WTC11 (cell line): ENCODE results near the gene ZCCHC9. TPM values are rescaled to one million over a fixed set of nuclear protein-coding genes. Genes with fewer than 3 reads are reported as not detected.

ENCODE experiments used
- ATAC-seq: fragments of 200-7000 bp; cut with Tn5 transposase; 2 replicates; pipeline ENCODE4 v1.10.0; 2021; ENCODE audit warnings: mild to moderate bottlenecking, moderate library complexity
- CTCF ChIA-PET: fragments of 300-600 bp; sonication (Branson Sonifier 250); formaldehyde crosslinking; loops from one replicate; lab custom pipeline; 2021; ENCODE audit warnings: antibody characterized with exemption; lab: Charles Lee
- POLR2A ChIA-PET: fragments of 350-600 bp; sonication (Branson Sonifier 250); formaldehyde crosslinking; loops from one replicate; lab custom pipeline; 2021; ENCODE audit warnings: antibody characterized with exemption; lab: Charles Lee
- DNase-seq: peaks from one replicate; pipeline ENCODE4 v3.0.0; 2021; ENCODE audit warnings: low spot score
- H3K27ac Mint-ChIP-seq: 2 replicates; pipeline ENCODE4 v1.8.0; 2021; ENCODE audit warnings: mixed read lengths
- H3K27me3 Mint-ChIP-seq: 2 replicates; pipeline ENCODE4 v1.8.0; 2021; ENCODE audit warnings: low read depth, mild to moderate bottlenecking, moderate library complexity, mixed read lengths
- H3K36me3 Mint-ChIP-seq: 2 replicates; pipeline ENCODE4 v1.8.0; 2021; ENCODE audit warnings: mixed read lengths
- H3K4me1 Mint-ChIP-seq: 2 replicates; pipeline ENCODE4 v1.8.0; 2022; ENCODE audit warnings: mixed read lengths
- H3K4me3 Mint-ChIP-seq: 2 replicates; pipeline ENCODE4 v1.8.0; 2021; ENCODE audit warnings: mild to moderate bottlenecking, moderate library complexity, mixed read lengths
- H3K9me3 Mint-ChIP-seq: 2 replicates; pipeline ENCODE4 v1.8.0; 2021; ENCODE audit warnings: mixed read lengths
- ESRRA ChIP-seq: sonication (generic); formaldehyde crosslinking; IDR thresholded peaks from 2 replicates; pipeline ENCODE4 v1.8.1; 2022; ENCODE audit warnings: mild to moderate bottlenecking, missing genetic modification reagents, borderline replicate concordance
- GRHL2 ChIP-seq: fragments of 250-450 bp; sonication (Bioruptor Pico); IDR thresholded peaks from 2 replicates; pipeline ENCODE4 v1.8.0; 2022; ENCODE audit warnings: mild to moderate bottlenecking, moderate library complexity; ENCODE audit not compliant: insufficient replicate concordance, severe bottlenecking
- JUN ChIP-seq: sonication (generic); formaldehyde crosslinking; IDR thresholded peaks from 2 replicates; pipeline ENCODE4 v1.8.0; 2023; ENCODE audit warnings: mild to moderate bottlenecking, missing genetic modification reagents
- MXD4 ChIP-seq: fragments of 250-450 bp; sonication (Bioruptor Pico); IDR thresholded peaks from 2 replicates; pipeline ENCODE4 v1.8.0; 2021; ENCODE audit warnings: mild to moderate bottlenecking, moderate library complexity, borderline replicate concordance
- OVOL2 ChIP-seq: fragments of 250-450 bp; sonication (Bioruptor Pico); IDR thresholded peaks from 2 replicates; pipeline ENCODE4 v1.9.0; 2021; ENCODE audit warnings: mild to moderate bottlenecking, borderline replicate concordance
- SP1 ChIP-seq: sonication (generic); formaldehyde crosslinking; conservative IDR thresholded peaks from 2 replicates; pipeline ENCODE4 v1.8.1; 2022; ENCODE audit warnings: missing genetic modification reagents
- ZNF138 ChIP-seq: sonication (generic); formaldehyde crosslinking; conservative IDR thresholded peaks from 2 replicates; pipeline ENCODE4 v1.8.1; 2022; ENCODE audit warnings: mild to moderate bottlenecking, moderate library complexity, missing genetic modification reagents
- ZNF317 ChIP-seq: sonication (generic); formaldehyde crosslinking; IDR thresholded peaks from 2 replicates; pipeline ENCODE4 v1.8.1; 2023; ENCODE audit warnings: low read depth, mild to moderate bottlenecking, moderate library complexity, missing genetic modification reagents, borderline replicate concordance
- ZNF416 ChIP-seq: fragments of 250-450 bp; sonication (Bioruptor Pico); IDR thresholded peaks from 2 replicates; pipeline ENCODE4 v1.9.0; 2021; ENCODE audit warnings: mild to moderate bottlenecking, inconsistent platforms
- total RNA-seq: library from RNA; stranded (reverse); gene quantifications from 3 replicates; pipeline ENCODE4 v1.2.3, GENCODE V29; 2021
- TF ChIP-seq, protein P1 (sequence below): fragments of 250-450 bp; sonication (Bioruptor Pico); IDR thresholded peaks from 2 replicates; pipeline ENCODE4 v2.1.2; 2022; ENCODE audit warnings: mild to moderate bottlenecking, moderate library complexity
- TF ChIP-seq, protein P2 (sequence below): fragments of 250-450 bp; sonication (Bioruptor Pico); conservative IDR thresholded peaks from 2 replicates; pipeline ENCODE4 v1.9.0; 2021; ENCODE audit warnings: mild to moderate bottlenecking
- TF ChIP-seq, protein P3 (sequence below): fragments of 200-600 bp; IDR thresholded peaks from 2 replicates; pipeline ENCODE4 v1.8.0; 2022; ENCODE audit warnings: antibody characterized with exemption
- TF ChIP-seq, protein P4 (sequence below): sonication (generic); formaldehyde crosslinking; IDR thresholded peaks from 2 replicates; pipeline ENCODE4 v1.8.0; 2022; ENCODE audit warnings: mild to moderate bottlenecking, missing genetic modification reagents
- TF ChIP-seq, protein P5 (sequence below): sonication (generic); formaldehyde crosslinking; IDR thresholded peaks from 2 replicates; pipeline ENCODE4 v1.8.1; 2022; ENCODE audit warnings: mild to moderate bottlenecking, missing genetic modification reagents, moderate library complexity, borderline replicate concordance
- TF ChIP-seq, protein P6 (sequence below): sonication (generic); formaldehyde crosslinking; IDR thresholded peaks from 2 replicates; pipeline ENCODE4 v1.8.1; 2023; ENCODE audit warnings: mild to moderate bottlenecking, moderate library complexity, missing genetic modification reagents

Gene ZCCHC9
- total RNA-seq, 1 experiment from 2014 or later: 30.8 TPM

DNA sequence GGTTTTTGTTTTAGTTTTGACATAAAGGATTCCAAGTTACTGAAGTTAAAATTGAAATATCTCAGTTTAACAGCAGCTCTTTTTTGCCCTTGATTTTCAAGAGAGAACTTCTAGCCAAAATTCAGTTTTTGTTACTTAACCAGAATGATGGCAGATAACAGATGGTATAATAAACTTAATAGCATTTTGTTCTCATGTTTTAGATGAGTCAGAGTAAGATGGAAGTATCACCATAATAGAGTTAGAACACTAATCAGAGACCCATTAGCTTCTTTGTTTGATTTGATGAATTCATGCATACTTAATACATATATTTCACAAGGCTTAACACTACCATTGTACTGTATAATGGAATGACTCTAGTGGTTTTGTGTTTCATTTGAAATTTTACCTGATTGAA lies 11.9 kb downstream of the ZCCHC9 start:
- DNase-seq (no peak), ATAC-seq (no peak)
- POLR2A ChIA-PET: no interaction called here
- Mint-ChIP-seq H3K27ac (no peak overlapping the region), H3K27me3 (no peaks in the 10 kb centered on the region), H3K36me3 (peaks cover 10% of the 10 kb centered on the region; the same call in 1 of the 2 replicates), H3K4me3 (no peak overlapping the region), H3K4me1 (peaks cover 12% of the 10 kb centered on the region), H3K9me3 (no peaks in the 10 kb centered on the region)
- CTCF ChIA-PET: no interaction called here
- TF ChIP-seq ZNF317 (CRISPR knock-in tag) (no peak), ZNF416 (CRISPR knock-in tag) (no peak), ZNF138 (no peak)

DNA sequence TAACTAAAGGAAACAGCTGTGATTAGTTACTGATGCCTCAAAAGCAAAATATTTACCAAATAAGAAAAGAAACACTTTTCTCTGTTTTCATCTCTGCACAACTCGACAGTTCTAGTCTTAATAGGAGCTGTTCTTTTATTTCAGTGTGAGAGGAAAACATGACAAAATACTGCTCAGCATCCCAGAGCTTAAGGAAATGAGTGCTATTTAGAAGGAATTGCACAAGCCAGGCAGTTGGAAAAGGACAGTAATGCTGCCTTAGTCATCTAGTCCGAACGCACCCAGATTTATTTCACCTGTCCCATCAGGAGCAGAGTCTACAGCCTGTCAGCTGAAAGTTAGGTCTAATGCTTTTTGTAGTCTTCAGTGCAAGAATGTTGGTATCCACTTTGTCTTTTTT lies 12.3 kb downstream of the ZCCHC9 start:
- Mint-ChIP-seq H3K27ac (no peak overlapping the region), H3K36me3 (peaks cover 10% of the 10 kb centered on the region; the same call in 1 of the 2 replicates), H3K4me3 (no peak overlapping the region), H3K4me1 (peaks cover 12% of the 10 kb centered on the region), H3K9me3 (no peaks in the 10 kb centered on the region), H3K27me3 (no peaks in the 10 kb centered on the region)
- ChIA-PET POLR2A (no interaction called here), CTCF (interaction anchor here (1.9 kb wide), 1 partner anchor 14 kb away, joined by 10 read pairs; no protein-coding TSS in a partner anchor)
- no peak for ATAC-seq
- DNase-seq: no peak
- TF ChIP-seq, protein P1, sequence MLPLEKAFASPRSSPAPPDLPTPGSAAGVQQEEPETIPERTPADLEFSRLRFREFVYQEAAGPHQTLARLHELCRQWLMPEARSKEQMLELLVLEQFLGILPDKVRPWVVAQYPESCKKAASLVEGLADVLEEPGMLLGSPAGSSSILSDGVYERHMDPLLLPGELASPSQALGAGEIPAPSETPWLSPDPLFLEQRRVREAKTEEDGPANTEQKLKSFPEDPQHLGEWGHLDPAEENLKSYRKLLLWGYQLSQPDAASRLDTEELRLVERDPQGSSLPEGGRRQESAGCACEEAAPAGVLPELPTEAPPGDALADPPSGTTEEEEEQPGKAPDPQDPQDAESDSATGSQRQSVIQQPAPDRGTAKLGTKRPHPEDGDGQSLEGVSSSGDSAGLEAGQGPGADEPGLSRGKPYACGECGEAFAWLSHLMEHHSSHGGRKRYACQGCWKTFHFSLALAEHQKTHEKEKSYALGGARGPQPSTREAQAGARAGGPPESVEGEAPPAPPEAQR (CRISPR knock-in tag): no peak
- TF ChIP-seq, protein P2, sequence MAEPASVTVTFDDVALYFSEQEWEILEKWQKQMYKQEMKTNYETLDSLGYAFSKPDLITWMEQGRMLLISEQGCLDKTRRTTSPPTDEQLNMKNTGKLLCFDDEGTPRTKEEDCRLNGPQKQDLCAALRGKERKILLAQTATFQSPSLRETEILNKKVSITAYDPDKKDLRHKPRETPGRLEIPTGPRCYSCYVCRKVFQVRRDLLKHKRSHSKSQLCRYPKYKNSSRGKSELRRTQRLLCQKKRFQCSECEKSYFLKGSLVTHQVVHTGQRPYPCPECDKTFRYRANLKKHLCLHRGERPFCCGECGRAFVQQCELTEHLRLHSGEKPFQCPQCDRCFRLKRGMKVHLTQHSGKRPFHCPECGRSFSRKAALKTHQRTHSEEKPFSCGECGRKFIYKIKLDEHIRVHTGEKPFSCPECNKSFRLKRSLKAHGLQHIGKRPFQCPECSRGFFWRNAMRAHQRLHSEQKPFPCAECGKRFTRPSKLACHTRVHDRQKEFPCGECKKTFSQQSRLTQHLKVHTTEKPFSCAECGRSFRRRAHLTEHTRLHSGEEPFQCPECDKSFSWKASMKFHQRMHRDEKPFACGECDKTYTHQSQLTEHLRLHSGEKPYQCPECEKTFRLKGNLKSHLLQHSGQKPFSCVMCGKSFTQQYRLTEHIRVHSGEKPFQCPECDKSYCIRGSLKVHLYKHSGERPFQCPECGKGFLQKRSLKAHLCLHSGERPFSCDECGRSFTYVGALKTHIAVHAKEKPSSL (CRISPR knock-in tag): no peak
- no peak for TF ChIP-seq OVOL2
- TF ChIP-seq SP1 (CRISPR knock-in tag): no peak
- TF ChIP-seq, protein P3, sequence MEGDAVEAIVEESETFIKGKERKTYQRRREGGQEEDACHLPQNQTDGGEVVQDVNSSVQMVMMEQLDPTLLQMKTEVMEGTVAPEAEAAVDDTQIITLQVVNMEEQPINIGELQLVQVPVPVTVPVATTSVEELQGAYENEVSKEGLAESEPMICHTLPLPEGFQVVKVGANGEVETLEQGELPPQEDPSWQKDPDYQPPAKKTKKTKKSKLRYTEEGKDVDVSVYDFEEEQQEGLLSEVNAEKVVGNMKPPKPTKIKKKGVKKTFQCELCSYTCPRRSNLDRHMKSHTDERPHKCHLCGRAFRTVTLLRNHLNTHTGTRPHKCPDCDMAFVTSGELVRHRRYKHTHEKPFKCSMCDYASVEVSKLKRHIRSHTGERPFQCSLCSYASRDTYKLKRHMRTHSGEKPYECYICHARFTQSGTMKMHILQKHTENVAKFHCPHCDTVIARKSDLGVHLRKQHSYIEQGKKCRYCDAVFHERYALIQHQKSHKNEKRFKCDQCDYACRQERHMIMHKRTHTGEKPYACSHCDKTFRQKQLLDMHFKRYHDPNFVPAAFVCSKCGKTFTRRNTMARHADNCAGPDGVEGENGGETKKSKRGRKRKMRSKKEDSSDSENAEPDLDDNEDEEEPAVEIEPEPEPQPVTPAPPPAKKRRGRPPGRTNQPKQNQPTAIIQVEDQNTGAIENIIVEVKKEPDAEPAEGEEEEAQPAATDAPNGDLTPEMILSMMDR: no peak
- TF ChIP-seq GRHL2 (CRISPR knock-in tag): no peak
- no peak for TF ChIP-seq JUN (CRISPR knock-in tag)
- TF ChIP-seq, protein P4, sequence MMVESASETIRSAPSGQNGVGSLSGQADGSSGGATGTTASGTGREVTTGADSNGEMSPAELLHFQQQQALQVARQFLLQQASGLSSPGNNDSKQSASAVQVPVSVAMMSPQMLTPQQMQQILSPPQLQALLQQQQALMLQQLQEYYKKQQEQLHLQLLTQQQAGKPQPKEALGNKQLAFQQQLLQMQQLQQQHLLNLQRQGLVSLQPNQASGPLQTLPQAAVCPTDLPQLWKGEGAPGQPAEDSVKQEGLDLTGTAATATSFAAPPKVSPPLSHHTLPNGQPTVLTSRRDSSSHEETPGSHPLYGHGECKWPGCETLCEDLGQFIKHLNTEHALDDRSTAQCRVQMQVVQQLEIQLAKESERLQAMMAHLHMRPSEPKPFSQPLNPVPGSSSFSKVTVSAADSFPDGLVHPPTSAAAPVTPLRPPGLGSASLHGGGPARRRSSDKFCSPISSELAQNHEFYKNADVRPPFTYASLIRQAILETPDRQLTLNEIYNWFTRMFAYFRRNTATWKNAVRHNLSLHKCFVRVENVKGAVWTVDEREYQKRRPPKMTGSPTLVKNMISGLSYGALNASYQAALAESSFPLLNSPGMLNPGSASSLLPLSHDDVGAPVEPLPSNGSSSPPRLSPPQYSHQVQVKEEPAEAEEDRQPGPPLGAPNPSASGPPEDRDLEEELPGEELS (CRISPR knock-in tag): no peak
- TF ChIP-seq ESRRA (CRISPR knock-in tag): no peak
- TF ChIP-seq, protein P5, sequence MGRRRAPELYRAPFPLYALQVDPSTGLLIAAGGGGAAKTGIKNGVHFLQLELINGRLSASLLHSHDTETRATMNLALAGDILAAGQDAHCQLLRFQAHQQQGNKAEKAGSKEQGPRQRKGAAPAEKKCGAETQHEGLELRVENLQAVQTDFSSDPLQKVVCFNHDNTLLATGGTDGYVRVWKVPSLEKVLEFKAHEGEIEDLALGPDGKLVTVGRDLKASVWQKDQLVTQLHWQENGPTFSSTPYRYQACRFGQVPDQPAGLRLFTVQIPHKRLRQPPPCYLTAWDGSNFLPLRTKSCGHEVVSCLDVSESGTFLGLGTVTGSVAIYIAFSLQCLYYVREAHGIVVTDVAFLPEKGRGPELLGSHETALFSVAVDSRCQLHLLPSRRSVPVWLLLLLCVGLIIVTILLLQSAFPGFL (CRISPR knock-in tag): no peak
- TF ChIP-seq, protein P6, sequence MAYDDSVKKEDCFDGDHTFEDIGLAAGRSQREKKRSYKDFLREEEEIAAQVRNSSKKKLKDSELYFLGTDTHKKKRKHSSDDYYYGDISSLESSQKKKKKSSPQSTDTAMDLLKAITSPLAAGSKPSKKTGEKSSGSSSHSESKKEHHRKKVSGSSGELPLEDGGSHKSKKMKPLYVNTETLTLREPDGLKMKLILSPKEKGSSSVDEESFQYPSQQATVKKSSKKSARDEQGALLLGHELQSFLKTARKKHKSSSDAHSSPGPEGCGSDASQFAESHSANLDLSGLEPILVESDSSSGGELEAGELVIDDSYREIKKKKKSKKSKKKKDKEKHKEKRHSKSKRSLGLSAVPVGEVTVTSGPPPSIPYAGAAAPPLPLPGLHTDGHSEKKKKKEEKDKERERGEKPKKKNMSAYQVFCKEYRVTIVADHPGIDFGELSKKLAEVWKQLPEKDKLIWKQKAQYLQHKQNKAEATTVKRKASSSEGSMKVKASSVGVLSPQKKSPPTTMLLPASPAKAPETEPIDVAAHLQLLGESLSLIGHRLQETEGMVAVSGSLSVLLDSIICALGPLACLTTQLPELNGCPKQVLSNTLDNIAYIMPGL (CRISPR knock-in tag): no peak
- TF ChIP-seq MXD4: no peak
- TF ChIP-seq, all 79 proteins: peak for 0
